HG03558 (cell line): ENCODE measurements around the gene MEIOB.

ENCODE experiments used
- ATAC-seq: cut with Tn5 transposase; IDR thresholded peaks from one replicate; pipeline ENCODE4 v1.9.1; 2021; ENCODE audit warnings: moderate number of reproducible peaks; ENCODE audit not compliant: unreplicated experiment; ENCODE audit errors: extremely low read depth

MEIOB gene

GRCh38 chr16:1790611-1791255 is 81.2 kb downstream of the MEIOB start:
- ATAC-seq, result no peak

DNA sequence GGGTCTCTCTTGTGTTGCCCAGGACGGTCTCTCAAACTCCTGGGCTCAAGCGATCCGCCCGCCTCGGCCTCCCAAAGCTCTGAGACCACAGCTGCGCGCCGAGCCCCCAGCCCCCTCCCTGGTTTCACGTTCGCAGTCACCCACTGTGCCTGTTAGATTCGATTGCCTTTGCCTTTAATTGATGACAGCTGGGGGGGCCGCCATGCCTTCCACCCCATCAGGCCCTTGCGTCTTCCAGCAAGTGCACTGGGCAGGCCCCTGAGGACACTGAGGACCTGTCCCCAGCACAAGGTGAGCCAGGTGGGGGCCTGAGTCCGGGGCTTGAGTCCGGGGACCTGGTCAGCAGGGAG is 81.7 kb downstream of the MEIOB start:
- ATAC-seq, result no peak

GRCh38 chr16:1789643-1790045 is 82.3 kb downstream of the MEIOB start:
- ATAC-seq, result no peak

GRCh38 chr16:1788708-1789100 is 83.3 kb downstream of the MEIOB start:
- no peak for ATAC-seq

- ATAC-seq, result no peak
Measured at GRCh38 chr16:1788095-1788707, 83.8 kb downstream of the MEIOB start.

GRCh38 chr16:1787322-1788094 is 84.5 kb downstream of the MEIOB start:
- ATAC-seq, result no peak

DNA sequence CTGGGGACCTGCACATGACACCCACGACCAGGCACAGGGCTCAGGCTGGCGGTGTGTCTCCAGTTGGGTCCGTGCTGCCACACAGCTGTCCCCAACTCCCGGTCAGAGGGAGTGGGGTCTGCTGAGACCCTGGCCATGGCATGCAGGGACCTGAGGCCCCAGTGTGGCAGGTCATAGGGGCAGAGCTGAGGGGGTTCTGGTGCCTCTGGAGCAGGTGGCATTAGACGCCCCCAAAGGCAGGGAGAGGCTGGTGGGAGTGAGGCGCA is 85.0 kb downstream of the MEIOB start:
- no peak for ATAC-seq

DNA sequence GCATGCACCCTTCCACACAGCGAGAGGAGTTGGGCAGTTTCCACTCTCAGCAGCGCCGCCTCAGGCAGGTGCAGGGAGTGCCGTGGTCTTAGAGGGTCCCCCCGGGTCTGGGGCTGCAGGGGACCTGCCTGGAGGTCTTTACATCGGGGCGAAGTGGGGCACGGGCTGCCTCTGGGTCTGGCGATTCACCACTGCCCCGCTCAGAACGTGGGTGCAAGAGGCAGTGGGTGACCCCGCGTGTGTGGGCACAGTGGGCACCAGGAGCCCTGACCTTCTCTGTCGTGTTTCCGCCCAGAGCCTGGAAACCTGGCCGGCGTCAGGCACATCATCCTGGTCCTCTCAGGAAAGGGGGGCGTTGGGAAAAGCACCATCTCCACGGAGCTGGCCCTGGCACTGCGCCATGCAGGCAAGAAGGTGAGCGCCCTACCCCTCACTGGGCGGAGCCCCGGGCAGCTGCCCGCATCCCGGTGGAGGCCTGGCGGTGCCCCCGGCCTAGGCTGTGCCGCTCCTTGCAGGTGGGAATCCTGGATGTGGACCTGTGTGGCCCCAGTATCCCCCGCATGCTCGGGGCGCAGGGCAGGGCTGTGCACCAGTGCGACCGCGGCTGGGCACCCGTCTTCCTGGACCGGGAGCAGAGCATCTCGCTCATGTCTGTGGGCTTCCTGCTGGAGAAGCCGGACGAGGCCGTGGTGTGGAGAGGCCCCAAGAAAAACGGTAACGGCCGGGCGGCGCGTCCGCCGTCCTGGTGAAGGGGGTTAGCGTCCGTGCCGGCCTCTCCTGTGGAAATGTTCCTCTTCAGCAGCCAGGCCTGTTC is 85.5 kb downstream of the MEIOB start:
- no peak for ATAC-seq

DNA sequence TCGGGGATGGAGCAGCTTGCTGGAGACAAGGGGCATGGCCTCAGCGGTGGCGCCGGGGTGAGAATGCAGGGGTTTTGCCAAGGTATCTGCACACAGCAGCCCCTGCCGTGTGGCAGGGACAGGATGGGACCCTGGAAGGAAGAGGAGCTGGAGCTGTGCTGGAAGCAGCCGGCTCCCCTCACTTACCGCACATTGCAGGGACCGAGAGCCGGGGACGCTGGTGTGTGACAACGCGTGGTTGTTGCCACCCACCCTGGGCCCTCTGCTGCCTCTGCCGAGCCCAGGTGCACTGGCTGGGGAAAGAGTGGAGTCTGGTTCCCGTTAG is 86.2 kb downstream of the MEIOB start:
- no peak for ATAC-seq

DNA sequence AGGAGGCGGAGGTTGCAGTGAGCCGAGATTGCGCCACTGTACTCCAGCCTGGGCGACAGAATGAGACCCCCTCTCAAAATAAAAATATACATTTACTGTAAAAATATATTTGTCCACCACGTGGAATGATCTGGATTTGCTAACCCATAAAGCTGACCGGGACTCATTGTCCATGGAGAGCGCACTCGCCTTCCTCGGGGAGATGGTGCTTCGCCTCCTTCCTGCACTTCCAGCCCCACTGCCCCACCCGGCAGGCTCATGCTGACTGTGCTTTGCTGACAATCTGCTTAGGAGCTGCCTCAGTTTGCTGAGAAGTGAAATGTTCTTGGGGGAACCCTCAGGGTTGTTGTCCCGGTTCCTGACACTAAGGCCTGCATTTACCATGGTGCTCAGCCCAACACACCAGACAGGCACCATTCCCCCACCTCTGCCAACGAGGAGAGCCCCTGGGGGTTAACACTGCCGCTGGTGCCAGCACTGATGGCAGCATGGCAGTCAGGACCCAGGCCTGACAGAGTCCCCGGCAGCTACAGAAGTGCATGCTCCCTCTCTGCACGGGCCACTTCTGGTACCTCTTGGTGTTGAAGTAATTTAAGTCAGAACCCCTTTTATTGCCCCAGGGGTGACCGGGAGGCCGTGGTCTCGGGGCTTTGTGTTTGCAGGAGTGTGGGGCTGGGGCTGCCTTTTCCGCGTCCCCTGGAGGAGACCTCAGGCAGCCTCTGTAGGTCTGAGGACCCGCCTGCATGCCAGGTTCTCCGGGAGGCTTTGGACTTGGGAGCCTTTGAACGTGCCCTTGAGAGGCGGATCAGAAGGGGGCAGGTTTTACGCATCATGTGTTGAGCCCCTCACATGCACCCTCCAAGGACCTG is 86.8 kb downstream of the MEIOB start:
- no peak for ATAC-seq
